NCI-H1092 (cell line): ENCODE data around the gene ZNF660.
"Not testable (repeated sequence)": the region's sequence is repeated elsewhere in the genome, so short reads cannot be mapped to it uniquely, and the experiment has no call there.

Source experiments
- DNase-seq: peaks from one replicate; lab custom pipeline; 2025; lab: John Stamatoyannopoulos, UW

The ZNF660 gene

DNA sequence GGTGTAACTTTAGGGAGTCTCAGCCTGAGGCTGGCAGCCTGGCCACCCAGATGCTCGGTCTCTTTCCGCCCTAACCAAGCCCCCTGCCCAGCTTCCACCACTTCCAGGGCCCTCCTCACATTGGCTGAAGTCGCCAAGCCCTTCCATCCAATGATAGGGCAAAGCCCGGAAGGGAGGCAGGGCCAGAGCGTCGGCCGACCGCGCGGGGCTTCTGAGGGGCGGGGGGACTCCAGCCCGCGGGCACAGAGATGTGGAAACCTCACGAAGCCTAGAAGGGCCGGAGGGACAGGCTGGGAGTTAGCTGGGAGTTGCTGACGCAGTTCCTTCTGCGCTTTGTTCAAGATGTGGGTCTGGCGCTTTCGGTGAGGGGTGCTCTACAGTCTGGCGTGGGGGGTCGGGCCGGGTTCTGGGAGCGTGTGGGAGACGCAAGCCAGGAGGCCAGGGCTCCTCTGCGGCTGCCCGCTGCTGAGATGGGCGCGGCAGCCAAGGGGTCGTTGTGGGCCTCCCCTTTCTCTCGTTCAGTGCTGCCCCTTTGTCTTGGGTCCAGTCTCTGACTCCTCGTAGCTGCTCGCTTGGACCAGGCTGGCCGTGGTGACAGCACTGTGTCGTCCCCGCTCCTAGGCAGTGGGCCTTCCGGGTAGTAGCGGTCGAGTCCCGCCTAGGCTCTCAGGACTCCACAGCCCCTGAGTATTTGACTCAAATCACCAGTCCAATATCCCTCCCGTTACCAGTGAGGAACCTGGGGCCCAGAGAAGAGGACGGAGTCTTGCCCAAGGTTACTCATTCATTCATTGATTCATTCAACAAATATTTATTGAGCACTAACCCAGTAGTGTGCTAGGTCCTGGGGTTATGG, at the start of gene ZNF660:
TSS of gene ZNF660 (plus strand) at position 319 of the 856 bp plus-strand sequence. CDS start 9,230 bp downstream, outside the sequence.
- peak; percentile 82 for DNase-seq

DNA sequence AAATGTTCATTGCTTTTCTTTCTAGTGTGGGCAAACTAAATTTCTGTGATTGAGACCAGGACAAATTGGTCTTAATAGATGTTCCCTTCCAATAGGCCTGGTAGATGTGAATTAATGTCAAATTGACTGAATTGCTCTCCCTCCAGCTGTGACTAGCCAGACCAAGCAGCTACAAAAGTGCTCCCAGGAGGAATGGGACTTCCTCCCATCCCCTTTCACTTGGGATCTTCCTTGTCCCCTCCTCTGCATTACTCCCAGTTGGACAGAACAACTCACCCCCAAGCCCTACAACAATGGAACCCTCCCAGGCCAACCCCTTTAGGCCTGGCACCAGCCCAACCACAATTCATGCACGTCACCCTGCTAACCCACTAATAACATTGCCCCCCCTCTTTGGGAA, 49.4 kb upstream of the ZNF660 start:
- DNase-seq: no peak

GRCh38 chr3:44544811-44545210, 40.0 kb upstream of the ZNF660 start:
- not testable (repeated sequence) for DNase-seq

DNA sequence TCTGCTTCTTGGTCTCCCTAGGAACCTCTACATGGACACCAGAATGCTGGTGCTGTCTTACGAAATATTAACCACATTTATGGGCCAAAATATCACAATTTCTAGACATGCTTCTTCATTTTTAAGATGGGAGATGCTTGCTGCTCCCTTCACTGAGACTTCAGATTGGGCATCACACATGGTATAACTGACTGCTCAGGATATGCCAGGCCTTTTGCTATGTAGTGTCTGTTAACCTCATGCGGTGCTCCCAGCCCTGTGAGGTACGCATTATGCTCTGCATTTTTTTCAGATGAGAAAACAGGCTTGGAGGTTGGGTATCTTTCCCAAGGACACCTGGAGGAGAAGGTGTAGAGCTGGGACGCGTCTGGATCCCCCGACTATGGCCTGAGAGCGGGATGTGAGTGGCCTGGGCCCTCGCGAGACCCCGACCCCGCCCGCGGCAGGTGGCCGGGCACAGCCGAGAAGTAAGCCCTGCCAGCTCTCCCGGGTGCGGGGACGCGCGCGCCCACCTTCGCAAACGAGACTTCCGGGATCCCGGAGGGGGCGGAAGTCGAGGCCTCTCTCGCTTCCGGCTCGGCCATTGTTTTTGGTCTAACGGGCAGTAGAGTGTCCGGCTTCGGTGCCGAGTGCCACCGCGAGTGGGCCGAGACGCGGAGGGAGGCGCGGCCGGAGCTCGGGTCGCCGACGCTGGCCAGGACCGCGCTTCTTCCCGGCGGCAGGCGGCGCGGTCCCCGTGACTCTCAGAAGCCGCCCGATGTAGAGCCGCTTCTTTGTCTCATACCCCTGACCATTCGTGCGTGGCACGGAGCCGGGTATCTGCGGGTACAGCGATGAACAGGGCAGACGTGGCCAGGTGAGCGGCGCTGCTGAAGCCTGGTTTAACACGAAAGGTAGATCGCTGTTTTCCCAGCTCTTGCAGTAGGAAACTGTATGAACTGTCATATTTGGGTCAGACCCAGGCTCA, 29.9 kb upstream of the ZNF660 start, which contains the start of gene ZKSCAN7:
TSS of gene ZKSCAN7 (plus strand) at position 568 of the 967 bp plus-strand sequence. CDS start 1,855 bp downstream, outside the sequence.
- DNase-seq: peak; percentile 65

DNA sequence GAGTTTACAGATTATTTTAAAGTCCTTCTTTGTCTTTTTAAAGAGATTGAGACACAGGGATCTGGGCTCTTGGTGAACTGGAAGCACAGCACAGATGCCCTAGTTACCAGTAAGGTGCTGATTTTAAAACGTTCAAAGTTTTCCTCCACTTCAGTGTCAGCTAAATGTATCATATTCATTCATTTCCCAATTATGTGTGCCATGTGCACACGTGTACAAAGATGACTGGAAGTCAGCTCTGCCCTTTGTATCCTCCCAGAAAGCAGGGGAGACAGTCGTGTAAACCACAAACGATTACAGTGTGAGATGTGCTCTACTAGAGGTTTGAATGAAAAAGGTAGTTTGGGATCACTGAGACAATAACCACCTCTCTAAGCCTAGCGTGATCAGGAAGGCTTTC, 29.0 kb upstream of the ZNF660 start:
- DNase-seq: no peak

DNA sequence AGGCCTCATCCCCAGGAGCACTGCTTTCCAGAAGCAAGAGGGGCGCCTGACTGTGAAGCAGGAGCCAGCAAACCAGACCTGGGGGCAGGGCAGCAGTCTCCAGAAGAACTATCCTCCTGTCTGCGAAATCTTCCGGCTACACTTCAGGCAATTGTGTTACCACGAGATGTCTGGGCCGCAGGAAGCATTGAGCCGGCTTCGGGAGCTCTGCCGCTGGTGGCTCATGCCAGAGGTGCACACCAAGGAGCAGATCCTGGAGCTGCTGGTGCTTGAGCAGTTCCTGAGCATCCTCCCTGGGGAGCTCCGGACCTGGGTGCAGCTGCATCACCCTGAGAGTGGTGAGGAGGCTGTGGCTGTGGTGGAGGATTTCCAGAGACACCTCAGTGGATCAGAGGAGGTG, 27.7 kb upstream of the ZNF660 start:
- DNase-seq: no peak

- no peak for DNase-seq
Observed at GRCh38 chr3:44561076-44561475, 23.7 kb upstream of the ZNF660 start.

DNA sequence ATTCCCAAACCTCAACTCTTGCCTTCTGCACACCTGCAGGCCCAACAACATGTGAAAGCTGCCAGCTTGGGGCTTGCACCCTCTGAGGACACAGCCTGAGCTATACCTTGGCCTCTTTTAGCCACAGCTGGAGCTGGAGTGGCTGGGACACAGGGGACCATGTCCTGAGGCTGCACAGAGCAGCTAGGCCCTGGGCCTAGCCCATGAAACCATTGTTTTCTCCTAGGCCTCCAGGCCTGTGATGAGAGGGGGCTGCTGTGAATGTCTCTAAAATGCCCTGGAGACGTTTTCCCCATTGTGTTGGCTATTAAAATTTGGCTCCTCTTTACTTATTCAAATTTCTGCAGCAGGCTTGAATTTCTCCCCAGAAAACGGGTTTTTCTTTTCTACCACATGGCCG, 22.6 kb upstream of the ZNF660 start:
- DNase-seq: no peak

- no peak for DNase-seq
Observed at GRCh38 chr3:44568561-44568960, 16.2 kb upstream of the ZNF660 start.

DNA sequence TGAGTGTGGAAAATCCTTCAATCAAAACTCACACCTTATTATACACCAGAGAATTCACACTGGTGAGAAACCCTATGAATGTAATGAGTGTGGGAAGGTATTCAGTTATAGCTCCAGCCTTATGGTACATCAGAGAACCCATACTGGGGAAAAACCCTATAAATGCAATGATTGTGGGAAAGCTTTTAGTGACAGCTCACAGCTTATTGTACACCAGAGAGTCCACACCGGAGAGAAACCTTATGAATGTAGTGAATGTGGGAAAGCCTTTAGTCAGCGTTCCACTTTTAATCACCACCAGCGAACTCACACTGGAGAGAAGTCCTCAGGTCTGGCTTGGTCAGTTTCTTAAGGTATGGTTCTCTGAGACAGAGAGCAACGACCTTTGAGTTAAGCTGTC, 13.7 kb upstream of the ZNF660 start:
- DNase-seq: no peak

- no peak for DNase-seq
Observed at GRCh38 chr3:44576613-44577012, 8.2 kb upstream of the ZNF660 start.

GRCh38 chr3:44577354-44577952, 7.3 kb upstream of the ZNF660 start:
- DNase-seq: not testable (repeated sequence)

GRCh38 chr3:44578316-44578715, 6.4 kb upstream of the ZNF660 start:
- DNase-seq: not testable (repeated sequence)

GRCh38 chr3:44578924-44579515, 5.7 kb upstream of the ZNF660 start:
- DNase-seq: not testable (repeated sequence)

GRCh38 chr3:44579749-44580148, 5.0 kb upstream of the ZNF660 start:
- not testable (repeated sequence) for DNase-seq

GRCh38 chr3:44580971-44581370, 3.8 kb upstream of the ZNF660 start:
- not testable (repeated sequence) for DNase-seq

DNA sequence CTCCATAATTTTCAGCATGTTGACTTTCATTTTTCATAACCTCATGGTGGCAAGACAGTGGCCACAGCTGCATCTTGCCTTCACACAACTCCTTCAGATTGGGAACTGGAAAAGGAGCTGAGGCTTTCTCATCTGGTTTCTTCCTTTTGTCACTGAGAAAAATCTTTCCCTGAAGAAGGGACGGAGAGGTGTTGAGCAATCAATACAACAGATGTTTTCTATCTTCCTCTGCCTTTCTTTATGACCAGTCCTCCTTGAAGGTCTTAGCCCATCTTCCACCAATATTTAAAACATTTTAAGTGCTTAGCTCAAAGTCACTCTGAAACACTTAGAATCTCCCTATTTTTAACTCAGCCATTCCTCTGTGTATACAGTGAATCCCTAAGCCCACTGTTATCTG, 11.9 kb downstream of the ZNF660 start:
- DNase-seq: no peak

GRCh38 chr3:44601749-44602148, 17.0 kb downstream of the ZNF660 start:
- DNase-seq: no peak

DNA sequence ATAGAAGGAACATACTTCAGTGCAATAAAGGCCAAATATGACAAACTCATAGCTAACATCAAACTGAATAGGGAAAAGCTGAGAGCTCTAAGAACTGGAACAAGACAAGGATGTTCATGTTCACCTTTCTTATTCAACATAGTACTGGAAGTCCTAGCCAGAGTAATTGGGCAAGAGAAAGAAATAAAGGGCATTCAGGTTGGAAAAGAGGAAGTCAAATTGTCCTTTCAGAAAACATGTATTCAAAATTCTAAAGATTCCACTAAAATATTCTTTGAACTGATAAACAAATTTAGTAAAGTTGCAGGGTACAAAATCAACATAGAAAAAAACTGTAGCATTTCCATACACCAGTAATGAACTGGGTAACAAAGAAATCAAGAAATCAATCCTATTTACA, 27.9 kb downstream of the ZNF660 start:
- no peak for DNase-seq

DNA sequence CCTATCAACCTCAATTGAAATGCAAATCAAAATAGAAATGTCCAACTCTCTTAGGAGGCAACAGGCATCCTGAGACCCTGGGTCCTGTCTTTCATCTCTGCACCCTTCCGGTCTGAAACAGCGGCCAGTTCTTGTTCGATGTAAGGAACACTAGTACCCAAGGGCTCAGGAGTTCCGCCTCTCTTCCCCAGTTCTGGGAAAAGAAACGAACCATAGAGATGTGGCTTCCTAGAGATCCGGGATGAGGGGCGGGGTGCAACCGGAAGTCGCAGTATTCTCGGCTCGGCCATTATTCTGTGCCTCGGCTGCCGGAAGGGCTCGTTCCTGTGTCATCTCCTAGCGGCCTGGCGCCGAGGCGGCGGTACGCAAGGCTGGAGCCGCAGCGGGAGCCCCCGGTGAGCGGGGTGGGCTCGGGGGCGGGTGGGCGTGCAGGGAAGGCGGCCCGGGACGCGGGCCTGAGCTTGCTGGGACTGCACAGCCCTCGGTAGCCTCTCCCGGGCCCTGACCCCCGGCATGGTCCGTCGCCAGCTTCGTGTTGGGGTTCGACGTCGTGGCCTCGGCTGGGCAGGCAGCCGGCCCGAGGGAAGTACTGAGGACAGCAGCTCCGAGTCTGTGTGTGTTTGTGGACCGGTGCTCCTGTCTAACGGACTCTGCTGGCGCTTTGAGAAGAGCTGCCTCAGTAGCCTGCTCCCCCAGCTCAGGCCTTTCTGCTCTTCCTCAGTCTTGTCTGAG, 40.2 kb downstream of the ZNF660 start, which contains the start of gene ZNF197:
TSS of gene ZNF197 (plus strand) at position 288 of the 732 bp plus-strand sequence. CDS start 4,119 bp downstream, outside the sequence.
- DNase-seq: peak; percentile 83

DNA sequence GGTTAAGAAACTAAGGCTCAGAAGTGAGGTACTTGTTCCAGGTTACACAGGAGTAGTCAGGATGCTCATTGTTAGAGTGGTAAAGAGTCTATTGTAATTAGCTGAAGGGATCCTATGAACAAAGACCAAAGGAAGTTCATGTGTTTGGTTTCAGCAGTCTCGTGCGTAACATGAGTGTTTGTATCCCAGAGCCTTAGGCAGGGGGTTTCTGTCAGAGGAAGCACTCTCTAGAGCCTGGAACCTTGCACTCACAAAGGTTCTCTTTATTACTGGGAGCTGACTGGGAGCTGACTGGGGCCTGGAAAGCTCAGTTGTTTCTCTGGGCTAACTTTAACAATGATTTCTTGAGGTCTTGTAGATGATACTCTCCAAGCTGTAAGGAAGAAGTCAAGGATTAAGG, 44.0 kb downstream of the ZNF660 start:
- no peak for DNase-seq
